DLD1 (cell line): Measurements from ENCODE around the gene RPL14.
"Not testable (repeated sequence)": the region's sequence is repeated elsewhere in the genome, so short reads cannot be mapped to it uniquely, and the experiment has no call there.

Experiments
- in situ Hi-C: cut with HindIII; loops from 2 replicates; pipeline ENCODE4 v1.10.0; 2017; ENCODE audit warnings: low sequenced_read_pairs

Gene RPL14

GRCh38 chr3:40456940-40457823, at the start of gene RPL14:
RPL14 (plus strand) TSS chr3:40457339; CDS start chr3:40457472, 133 bp downstream.
- in situ Hi-C loops: no loop called here

GRCh38 chr3:40407611-40408010, 49.5 kb upstream of the RPL14 start:
- in situ Hi-C loops: no loop called here

GRCh38 chr3:40414270-40414669, 42.9 kb upstream of the RPL14 start:
- in situ Hi-C loops: no loop called here

GRCh38 chr3:40417845-40418543, 39.1 kb upstream of the RPL14 start:
- in situ Hi-C loops: no loop called here

- in situ Hi-C loops: no loop called here
These were observed 34.3 kb upstream of the RPL14 start for GRCh38 chr3:40422861-40423260.

GRCh38 chr3:40427045-40427669, 30.0 kb upstream of the RPL14 start:
- in situ Hi-C loops: no loop called here

- in situ Hi-C loops: no loop called here
These were observed 24.3 kb upstream of the RPL14 start for GRCh38 chr3:40432793-40433192.

GRCh38 chr3:40437889-40438288, 19.2 kb upstream of the RPL14 start:
- in situ Hi-C loops: no loop called here

GRCh38 chr3:40445062-40445461, 12.1 kb upstream of the RPL14 start:
- in situ Hi-C loops: no loop called here

GRCh38 chr3:40445880-40446279, 11.3 kb upstream of the RPL14 start:
- in situ Hi-C loops: no loop called here

- in situ Hi-C loops: no loop called here
These were observed 6.7 kb upstream of the RPL14 start for GRCh38 chr3:40450438-40450837.

- in situ Hi-C loops: no loop called here
These were observed 5.6 kb upstream of the RPL14 start for GRCh38 chr3:40451551-40451950.

GRCh38 chr3:40452057-40452456, 5.1 kb upstream of the RPL14 start:
- in situ Hi-C loops: no loop called here

GRCh38 chr3:40452562-40452875, 4.6 kb upstream of the RPL14 start:
- in situ Hi-C loops: no loop called here

GRCh38 chr3:40452876-40453730, 4.0 kb upstream of the RPL14 start:
- in situ Hi-C loops: no loop called here

- in situ Hi-C loops: no loop called here
These were observed 3.2 kb upstream of the RPL14 start for GRCh38 chr3:40453933-40454332.

GRCh38 chr3:40455328-40455727, 1.8 kb upstream of the RPL14 start:
- in situ Hi-C loops: no loop called here

- in situ Hi-C loops: no loop called here
These were observed 730 bp upstream of the RPL14 start for GRCh38 chr3:40456279-40456939.

- in situ Hi-C loops: no loop called here
These were observed 1.3 kb downstream of the RPL14 start for GRCh38 chr3:40458473-40458872.

GRCh38 chr3:40460481-40460880, 3.3 kb downstream of the RPL14 start:
- in situ Hi-C loops: not testable (repeated sequence)
